Measurements from ENCODE around the gene PPP1R1C. TPM values are rescaled to one million over a fixed set of nuclear protein-coding genes. Genes with fewer than 3 reads are reported as not detected.

Gene PPP1R1C
- total RNA-seq, 1 experiment from 2014 or later: 2.0 TPM

DNA sequence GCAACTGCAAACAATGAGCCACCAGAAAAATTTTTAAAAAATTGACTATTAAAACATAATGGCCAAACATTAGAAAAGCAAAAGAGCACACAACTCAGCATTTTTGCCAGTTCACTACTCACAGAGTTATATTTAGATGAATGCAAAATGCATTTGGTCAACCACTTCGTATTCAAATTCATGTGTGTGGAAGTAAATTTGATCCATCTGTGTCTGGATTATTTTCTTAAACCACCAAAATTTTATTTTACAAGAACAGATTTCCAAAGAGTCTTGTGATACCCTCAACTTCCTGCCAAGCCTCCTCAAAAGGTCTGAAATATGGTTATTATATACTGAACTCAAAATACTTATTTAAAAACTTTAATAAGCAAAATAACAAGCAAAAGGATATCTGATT, 57.4 kb downstream of the PPP1R1C start:
- no peak for DNase-seq
- peaks cover 16% of the 10 kb centered on the region for H3K4me1 Mint-ChIP-seq (ENCODE audit: low read depth, unreplicated experiment)
- no peaks in the 10 kb centered on the region for H3K36me3 Mint-ChIP-seq (ENCODE audit: insufficient read depth, unreplicated experiment)
- H3K27ac Mint-ChIP-seq (ENCODE audit: unreplicated experiment): no peak overlapping the region
- TF ChIP-seq, protein P1, sequence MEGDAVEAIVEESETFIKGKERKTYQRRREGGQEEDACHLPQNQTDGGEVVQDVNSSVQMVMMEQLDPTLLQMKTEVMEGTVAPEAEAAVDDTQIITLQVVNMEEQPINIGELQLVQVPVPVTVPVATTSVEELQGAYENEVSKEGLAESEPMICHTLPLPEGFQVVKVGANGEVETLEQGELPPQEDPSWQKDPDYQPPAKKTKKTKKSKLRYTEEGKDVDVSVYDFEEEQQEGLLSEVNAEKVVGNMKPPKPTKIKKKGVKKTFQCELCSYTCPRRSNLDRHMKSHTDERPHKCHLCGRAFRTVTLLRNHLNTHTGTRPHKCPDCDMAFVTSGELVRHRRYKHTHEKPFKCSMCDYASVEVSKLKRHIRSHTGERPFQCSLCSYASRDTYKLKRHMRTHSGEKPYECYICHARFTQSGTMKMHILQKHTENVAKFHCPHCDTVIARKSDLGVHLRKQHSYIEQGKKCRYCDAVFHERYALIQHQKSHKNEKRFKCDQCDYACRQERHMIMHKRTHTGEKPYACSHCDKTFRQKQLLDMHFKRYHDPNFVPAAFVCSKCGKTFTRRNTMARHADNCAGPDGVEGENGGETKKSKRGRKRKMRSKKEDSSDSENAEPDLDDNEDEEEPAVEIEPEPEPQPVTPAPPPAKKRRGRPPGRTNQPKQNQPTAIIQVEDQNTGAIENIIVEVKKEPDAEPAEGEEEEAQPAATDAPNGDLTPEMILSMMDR (IDR thresholded peaks at IDR 0.05; ENCODE audit: unreplicated experiment): no peak
- CTCF ChIA-PET: no interaction called here
- BruUV-seq (replicated peaks): no TSS peak
- intact Hi-C loops (cut with micrococcal nuclease; ENCODE audit: unreplicated experiment): no loop called here
- H3K4me3 Mint-ChIP-seq (ENCODE audit: low read depth, unreplicated experiment): no peak overlapping the region
- no peaks in the 10 kb centered on the region for H3K27me3 Mint-ChIP-seq (ENCODE audit: unreplicated experiment)
- H3K9me3 Mint-ChIP-seq (ENCODE audit: low read depth, unreplicated experiment): no peaks in the 10 kb centered on the region

DNA sequence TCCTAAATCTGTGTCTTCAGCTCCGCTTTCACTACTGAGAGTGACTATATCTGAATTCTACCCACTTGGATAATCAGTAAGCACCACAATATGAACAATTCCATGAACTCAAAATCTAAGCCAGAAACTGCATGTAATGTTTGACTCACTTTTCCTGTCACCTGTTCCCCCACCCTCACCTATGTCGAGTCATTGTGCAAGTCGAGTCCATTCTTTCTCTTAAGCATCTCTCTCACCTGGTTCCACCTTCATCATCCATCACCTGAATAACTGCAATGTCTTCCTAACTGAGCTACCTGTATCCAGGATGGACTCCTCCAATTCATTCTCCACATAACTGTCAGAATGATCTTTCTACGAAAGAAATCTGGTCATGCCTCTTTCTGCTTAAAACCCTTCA, 58.2 kb downstream of the PPP1R1C start:
- intact Hi-C loops (cut with micrococcal nuclease; ENCODE audit: unreplicated experiment): no loop called here
- BruUV-seq (replicated peaks): no TSS peak
- CTCF ChIA-PET: no interaction called here
- Mint-ChIP-seq H3K4me1 (ENCODE audit: low read depth, unreplicated experiment) (peaks cover 9% of the 10 kb centered on the region), H3K36me3 (ENCODE audit: insufficient read depth, unreplicated experiment) (no peaks in the 10 kb centered on the region), H3K4me3 (ENCODE audit: low read depth, unreplicated experiment) (no peak overlapping the region), H3K27me3 (ENCODE audit: unreplicated experiment) (no peaks in the 10 kb centered on the region), H3K27ac (ENCODE audit: unreplicated experiment) (no peak overlapping the region), H3K9me3 (ENCODE audit: low read depth, unreplicated experiment) (no peaks in the 10 kb centered on the region)
- TF ChIP-seq, protein P1 (IDR thresholded peaks at IDR 0.05; ENCODE audit: unreplicated experiment): no peak
- no peak for DNase-seq

DNA sequence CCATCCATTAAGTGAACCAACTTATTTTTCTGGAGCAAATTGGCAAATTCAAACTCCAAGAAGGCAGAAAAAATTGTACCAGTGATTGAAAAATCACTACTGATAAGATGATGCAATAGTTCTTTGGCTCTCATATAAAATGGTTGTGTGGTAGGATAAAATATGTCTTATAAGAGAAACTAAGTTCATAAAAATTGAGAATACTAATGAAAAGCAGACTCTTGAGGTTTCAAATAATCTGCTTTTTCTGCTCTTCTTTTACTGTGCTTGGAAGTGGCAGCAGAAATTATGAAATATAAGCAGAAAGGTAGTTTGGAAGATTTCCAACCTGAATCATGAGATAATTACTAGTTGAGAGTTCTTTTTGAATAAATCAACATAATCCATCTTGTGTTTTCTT, 61.9 kb downstream of the PPP1R1C start:
- Mint-ChIP-seq H3K4me3 (ENCODE audit: low read depth, unreplicated experiment) (no peak overlapping the region), H3K9me3 (ENCODE audit: low read depth, unreplicated experiment) (no peaks in the 10 kb centered on the region), H3K27me3 (ENCODE audit: unreplicated experiment) (no peaks in the 10 kb centered on the region), H3K4me1 (ENCODE audit: low read depth, unreplicated experiment) (peaks cover 8% of the 10 kb centered on the region), H3K36me3 (ENCODE audit: insufficient read depth, unreplicated experiment) (no peaks in the 10 kb centered on the region), H3K27ac (ENCODE audit: unreplicated experiment) (no peak overlapping the region)
- CTCF ChIA-PET: no interaction called here
- TF ChIP-seq, protein P1 (IDR thresholded peaks at IDR 0.05; ENCODE audit: unreplicated experiment): no peak
- BruUV-seq (replicated peaks): no TSS peak
- intact Hi-C loops (cut with micrococcal nuclease; ENCODE audit: unreplicated experiment): no loop called here
- DNase-seq: no peak

DNA sequence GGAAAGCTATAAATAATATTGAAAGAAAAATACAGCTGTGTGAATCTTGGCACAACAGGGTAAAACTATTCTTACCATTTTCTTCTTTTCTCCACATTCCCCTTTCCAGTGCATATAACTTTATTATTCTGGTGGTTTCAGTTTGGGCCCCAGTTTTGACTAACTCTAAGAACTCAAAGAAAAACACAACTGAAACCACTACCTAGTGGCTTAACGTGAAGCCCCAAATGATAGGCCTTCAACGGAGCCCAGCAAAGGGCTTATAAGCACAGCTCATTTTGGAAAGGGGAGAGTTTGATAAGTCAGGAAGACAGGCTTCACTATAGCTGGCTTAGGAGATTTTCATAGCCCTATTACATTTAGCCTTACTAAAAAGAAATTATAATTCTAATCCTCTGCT, 62.4 kb downstream of the PPP1R1C start:
- CTCF ChIA-PET: no interaction called here
- TF ChIP-seq, protein P1 (IDR thresholded peaks at IDR 0.05; ENCODE audit: unreplicated experiment): no peak
- BruUV-seq (replicated peaks): no TSS peak
- intact Hi-C loops (cut with micrococcal nuclease; ENCODE audit: unreplicated experiment): no loop called here
- Mint-ChIP-seq H3K4me3 (ENCODE audit: low read depth, unreplicated experiment) (no peak overlapping the region), H3K4me1 (ENCODE audit: low read depth, unreplicated experiment) (peaks cover 8% of the 10 kb centered on the region), H3K27me3 (ENCODE audit: unreplicated experiment) (no peaks in the 10 kb centered on the region), H3K27ac (ENCODE audit: unreplicated experiment) (no peak overlapping the region), H3K36me3 (ENCODE audit: insufficient read depth, unreplicated experiment) (no peaks in the 10 kb centered on the region), H3K9me3 (ENCODE audit: low read depth, unreplicated experiment) (no peaks in the 10 kb centered on the region)
- no peak for DNase-seq

DNA sequence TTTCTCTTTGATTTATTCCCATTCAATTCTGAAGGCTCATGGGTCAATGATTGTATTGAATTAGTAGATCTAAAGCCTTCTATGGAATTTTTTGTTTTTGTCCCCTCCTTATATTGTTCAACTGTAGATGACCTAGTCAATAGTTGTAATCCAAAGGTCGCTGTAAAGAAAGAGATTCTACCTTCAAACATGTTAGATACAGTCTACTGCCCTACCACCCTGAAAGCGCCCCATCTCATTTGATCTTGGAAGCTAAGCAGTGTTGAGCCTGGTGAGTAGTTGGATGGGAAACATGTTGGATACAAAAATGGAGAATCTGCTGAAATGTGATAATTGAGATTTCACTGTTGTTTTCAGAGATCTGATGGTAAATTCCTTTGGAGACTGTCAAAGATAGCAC, 63.0 kb downstream of the PPP1R1C start:
- H3K27ac Mint-ChIP-seq (ENCODE audit: unreplicated experiment): no peak overlapping the region
- H3K36me3 Mint-ChIP-seq (ENCODE audit: insufficient read depth, unreplicated experiment): no peaks in the 10 kb centered on the region
- DNase-seq: no peak
- intact Hi-C loops (cut with micrococcal nuclease; ENCODE audit: unreplicated experiment): no loop called here
- BruUV-seq (replicated peaks): no TSS peak
- no peaks in the 10 kb centered on the region for H3K9me3 Mint-ChIP-seq (ENCODE audit: low read depth, unreplicated experiment)
- H3K27me3 Mint-ChIP-seq (ENCODE audit: unreplicated experiment): no peaks in the 10 kb centered on the region
- TF ChIP-seq, protein P1 (IDR thresholded peaks at IDR 0.05; ENCODE audit: unreplicated experiment): no peak
- CTCF ChIA-PET: no interaction called here
- H3K4me3 Mint-ChIP-seq (ENCODE audit: low read depth, unreplicated experiment): no peak overlapping the region
- H3K4me1 Mint-ChIP-seq (ENCODE audit: low read depth, unreplicated experiment): peaks cover 7% of the 10 kb centered on the region
